IMR-90 (cell line): ENCODE data around the gene MARVELD2.

Experiments used
- CEBPB ChIP-seq: IDR thresholded peaks from 2 replicates; pipeline ENCODE4 v1.6.1; 2012; ENCODE audit warnings: low read depth, low read length, improper control_type of control experiment
- MAFK ChIP-seq: IDR thresholded peaks from 2 replicates; pipeline ENCODE4 v1.6.1; 2012; ENCODE audit warnings: low read depth, low read length, improper control_type of control experiment
- POLR2A ChIP-seq: IDR thresholded peaks from 2 replicates; pipeline ENCODE4 v1.6.1; 2012; ENCODE audit warnings: mild to moderate bottlenecking, low read depth, low read length
- RFX5 ChIP-seq: IDR thresholded peaks from 2 replicates; pipeline ENCODE4 v1.8.0; 2012; ENCODE audit warnings: low read depth, mild to moderate bottlenecking, low read length, moderate library complexity
- SMC3 ChIP-seq: fragments of 150-350 bp; IDR thresholded peaks from 2 replicates; pipeline ENCODE4 v1.6.1; 2016; ENCODE audit warnings: low read depth, mild to moderate bottlenecking, antibody characterized with exemption, low read length, moderate library complexity
- TF ChIP-seq, protein P1 (sequence below): fragments of 150-350 bp; IDR thresholded peaks from 2 replicates; pipeline ENCODE4 v1.6.1; 2017; ENCODE audit warnings: mild to moderate bottlenecking, antibody characterized with exemption, low read length, low read depth
- TF ChIP-seq, protein P2 (sequence below): conservative IDR thresholded peaks from 2 replicates; pipeline ENCODE4 v1.5.1; 2012; ENCODE audit warnings: mild to moderate bottlenecking, low read depth, low read length, improper control_type of control experiment

DNA sequence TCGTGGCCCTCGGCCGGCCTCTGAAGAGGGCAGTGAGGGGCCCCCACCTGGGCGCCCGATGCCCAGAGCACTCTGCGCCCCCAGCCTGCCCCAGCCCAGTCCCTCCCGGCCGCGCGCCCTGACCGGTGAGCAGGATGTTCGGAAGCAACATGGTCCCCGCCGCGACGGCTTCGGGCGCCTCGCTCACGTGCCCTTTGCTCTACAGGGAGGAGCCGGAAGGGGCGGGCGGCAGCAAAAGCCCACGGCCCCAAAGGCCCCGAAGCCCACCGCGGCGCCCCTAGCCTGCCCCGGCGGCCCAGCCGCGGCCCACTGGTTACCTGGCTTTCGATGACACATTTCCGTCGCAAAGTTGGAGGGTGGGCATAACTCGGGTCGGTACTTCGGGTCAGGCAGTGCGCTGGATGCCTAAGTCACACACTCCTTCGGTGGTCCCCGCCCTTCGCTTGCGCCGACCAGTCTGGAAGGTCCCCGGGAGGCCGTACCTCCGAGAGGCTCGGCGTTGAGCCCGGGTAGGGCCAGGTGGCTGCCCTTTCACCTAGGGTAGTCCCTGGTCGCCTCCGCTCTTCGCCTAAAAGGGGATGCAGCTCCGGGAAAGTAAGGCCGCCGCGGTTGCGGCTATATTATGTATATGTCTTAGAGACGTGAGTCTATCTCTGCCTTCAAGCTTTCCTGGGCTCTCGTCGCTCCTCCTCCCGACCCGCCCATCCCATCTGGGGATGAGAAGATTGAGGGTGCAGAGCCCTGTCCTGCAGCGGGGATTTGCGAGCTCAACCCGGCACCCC lies 45.4 kb upstream of the MARVELD2 start, which contains the start of the genes AK6, RAD17 and TAF9:
- TF ChIP-seq, protein P1, sequence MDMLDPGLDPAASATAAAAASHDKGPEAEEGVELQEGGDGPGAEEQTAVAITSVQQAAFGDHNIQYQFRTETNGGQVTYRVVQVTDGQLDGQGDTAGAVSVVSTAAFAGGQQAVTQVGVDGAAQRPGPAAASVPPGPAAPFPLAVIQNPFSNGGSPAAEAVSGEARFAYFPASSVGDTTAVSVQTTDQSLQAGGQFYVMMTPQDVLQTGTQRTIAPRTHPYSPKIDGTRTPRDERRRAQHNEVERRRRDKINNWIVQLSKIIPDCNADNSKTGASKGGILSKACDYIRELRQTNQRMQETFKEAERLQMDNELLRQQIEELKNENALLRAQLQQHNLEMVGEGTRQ = peak; percentile 89
- TF ChIP-seq POLR2A (peak; percentile 93), MAFK (no peak), CEBPB (no peak), SMC3 (no peak), RFX5 (no peak)
- TF ChIP-seq, protein P2, sequence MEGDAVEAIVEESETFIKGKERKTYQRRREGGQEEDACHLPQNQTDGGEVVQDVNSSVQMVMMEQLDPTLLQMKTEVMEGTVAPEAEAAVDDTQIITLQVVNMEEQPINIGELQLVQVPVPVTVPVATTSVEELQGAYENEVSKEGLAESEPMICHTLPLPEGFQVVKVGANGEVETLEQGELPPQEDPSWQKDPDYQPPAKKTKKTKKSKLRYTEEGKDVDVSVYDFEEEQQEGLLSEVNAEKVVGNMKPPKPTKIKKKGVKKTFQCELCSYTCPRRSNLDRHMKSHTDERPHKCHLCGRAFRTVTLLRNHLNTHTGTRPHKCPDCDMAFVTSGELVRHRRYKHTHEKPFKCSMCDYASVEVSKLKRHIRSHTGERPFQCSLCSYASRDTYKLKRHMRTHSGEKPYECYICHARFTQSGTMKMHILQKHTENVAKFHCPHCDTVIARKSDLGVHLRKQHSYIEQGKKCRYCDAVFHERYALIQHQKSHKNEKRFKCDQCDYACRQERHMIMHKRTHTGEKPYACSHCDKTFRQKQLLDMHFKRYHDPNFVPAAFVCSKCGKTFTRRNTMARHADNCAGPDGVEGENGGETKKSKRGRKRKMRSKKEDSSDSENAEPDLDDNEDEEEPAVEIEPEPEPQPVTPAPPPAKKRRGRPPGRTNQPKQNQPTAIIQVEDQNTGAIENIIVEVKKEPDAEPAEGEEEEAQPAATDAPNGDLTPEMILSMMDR = no peak
